ENCODE data around the gene COG7.

- TF ChIP-seq POLR2AphosphoS5 (IDR thresholded peaks at IDR 0.05) (no peak), POLR2A (IDR thresholded peaks at IDR 0.05) (no peak), CTCF (IDR thresholded peaks at IDR 0.05) (no peak)
These were observed 32.2 kb upstream of the COG7 start for GRCh38 chr16:23485257-23485614.
